H54 (cell line): ENCODE measurements around the gene SLC17A7.
A peak's percentile ranks its signal among the peaks of the same experiment; 100 is the strongest.
"Not testable (repeated sequence)": the region's sequence is repeated elsewhere in the genome, so short reads cannot be mapped to it uniquely, and the experiment has no call there.

ENCODE experiments used
- DNase-seq: peaks from one replicate; pipeline ENCODE4 v3.0.0; 2011; ENCODE audit warnings: low spot score, mixed read lengths; ENCODE audit not compliant: insufficient read length
- FAIRE-seq: peaks from 3 replicates; lab custom pipeline; 2011; peaks lifted over from hg19 to GRCh38; lab: Jason Lieb, UNC
- POLR2A ChIP-seq: IDR thresholded peaks from 2 replicates; pipeline ENCODE4 v1.6.1; 2011; ENCODE audit warnings: low read depth, mild to moderate bottlenecking, low read length

Gene SLC17A7

DNA sequence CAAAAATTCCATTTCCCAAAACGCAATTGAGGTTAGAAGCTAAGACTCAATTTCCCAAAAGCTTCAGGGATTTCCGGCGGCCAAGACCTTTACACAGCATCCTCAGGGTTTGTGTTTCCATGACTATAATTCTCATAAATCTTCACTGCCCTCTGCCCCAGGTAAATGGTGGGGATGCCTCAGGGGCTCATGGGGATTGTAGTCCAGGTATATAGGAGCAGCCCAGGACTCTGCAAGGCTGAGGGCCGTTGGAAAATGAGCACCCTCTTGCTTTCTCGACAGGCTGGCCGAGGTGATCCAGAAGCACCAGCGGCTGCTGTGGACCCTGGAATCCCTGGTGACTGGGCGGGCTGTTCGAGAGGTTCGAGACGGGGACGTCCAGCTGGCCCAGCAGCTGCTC is 18.1 kb upstream of the SLC17A7 start:
- no peak for DNase-seq
- TF ChIP-seq POLR2A = no peak
- no peak for FAIRE-seq

DNA sequence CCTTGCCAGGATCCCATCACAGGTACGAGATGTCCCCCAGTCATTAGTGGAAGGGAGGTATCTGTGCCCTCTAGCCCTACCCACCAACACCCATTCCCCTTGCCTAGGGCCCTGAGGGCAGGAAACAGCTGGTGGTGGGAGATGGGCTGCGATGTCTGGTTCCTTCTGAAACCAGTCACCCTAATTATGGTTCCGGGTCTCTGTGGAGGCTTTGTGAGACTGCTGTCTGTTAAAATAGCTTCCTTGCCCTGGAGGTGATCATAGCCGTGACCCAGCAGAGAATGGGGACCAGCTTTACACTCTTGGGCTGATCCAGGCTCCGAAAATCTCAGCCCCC is 17.2 kb upstream of the SLC17A7 start:
- no peak for FAIRE-seq
- DNase-seq = no peak
- TF ChIP-seq POLR2A = no peak

DNA sequence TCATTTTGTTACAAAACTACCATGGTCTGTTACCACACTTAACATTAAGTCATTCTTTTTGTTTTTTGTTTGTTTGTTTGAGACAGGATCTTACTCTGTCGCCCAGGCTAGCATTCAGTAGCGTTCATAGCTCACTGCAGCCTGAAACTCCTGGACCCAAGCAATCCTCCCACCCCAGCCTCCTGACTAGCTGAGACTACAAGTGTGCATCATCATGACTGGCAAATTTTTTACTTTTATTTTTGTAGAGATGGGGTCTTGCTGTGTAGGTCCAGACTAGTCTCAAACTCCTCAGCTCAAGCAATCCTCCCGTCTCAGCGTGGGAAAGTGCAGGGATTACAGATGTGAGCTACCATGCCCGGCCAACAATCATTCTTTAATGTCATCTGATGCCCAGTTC is 15.0 kb upstream of the SLC17A7 start:
- TF ChIP-seq POLR2A = no peak
- FAIRE-seq (no peak), DNase-seq (no peak)

DNA sequence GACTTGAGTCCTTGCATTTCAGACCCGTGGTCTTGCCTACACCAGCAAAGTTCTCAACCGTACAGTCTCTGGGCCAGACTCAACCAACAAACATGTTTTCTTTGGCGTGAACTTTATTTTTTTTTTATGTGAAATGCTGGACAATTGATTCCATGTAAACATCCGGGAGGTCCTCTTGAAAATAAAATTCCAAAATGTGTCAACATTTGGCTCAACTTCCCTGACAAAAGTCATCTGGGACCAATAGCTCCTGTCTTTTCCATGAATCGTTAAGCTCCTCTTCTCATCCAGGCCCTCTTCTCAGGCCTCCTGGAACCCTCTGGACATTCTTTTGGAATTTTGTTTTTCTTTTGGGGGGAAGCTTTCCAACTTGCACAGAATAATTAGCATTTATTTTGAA is 14.4 kb upstream of the SLC17A7 start:
- FAIRE-seq = no peak
- TF ChIP-seq POLR2A = no peak
- no peak for DNase-seq

DNA sequence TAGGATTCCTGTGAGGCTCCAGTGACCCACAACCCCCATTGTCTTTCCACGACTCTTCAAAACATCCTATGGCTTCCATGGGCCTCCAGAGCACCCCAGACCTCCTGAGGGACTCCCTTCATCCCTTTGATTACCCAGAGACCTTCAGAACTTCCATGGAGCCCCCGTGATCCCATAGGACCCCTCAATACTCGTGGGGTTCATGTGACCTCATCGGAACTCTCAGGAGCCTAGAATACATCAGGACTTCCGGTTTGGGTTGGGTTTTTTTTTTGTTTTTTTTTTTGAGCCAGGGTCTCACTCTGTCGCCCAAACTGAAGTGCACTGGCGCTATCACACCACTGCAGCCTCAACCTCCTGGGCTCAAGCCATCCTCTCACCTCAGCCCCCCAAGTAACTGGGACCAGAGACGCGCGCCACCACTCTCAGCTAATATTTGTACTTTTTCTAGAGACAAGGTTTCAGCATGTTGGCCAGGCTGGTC is 12.5 kb upstream of the SLC17A7 start:
- TF ChIP-seq POLR2A = no peak
- DNase-seq (no peak), FAIRE-seq (no peak)

DNA sequence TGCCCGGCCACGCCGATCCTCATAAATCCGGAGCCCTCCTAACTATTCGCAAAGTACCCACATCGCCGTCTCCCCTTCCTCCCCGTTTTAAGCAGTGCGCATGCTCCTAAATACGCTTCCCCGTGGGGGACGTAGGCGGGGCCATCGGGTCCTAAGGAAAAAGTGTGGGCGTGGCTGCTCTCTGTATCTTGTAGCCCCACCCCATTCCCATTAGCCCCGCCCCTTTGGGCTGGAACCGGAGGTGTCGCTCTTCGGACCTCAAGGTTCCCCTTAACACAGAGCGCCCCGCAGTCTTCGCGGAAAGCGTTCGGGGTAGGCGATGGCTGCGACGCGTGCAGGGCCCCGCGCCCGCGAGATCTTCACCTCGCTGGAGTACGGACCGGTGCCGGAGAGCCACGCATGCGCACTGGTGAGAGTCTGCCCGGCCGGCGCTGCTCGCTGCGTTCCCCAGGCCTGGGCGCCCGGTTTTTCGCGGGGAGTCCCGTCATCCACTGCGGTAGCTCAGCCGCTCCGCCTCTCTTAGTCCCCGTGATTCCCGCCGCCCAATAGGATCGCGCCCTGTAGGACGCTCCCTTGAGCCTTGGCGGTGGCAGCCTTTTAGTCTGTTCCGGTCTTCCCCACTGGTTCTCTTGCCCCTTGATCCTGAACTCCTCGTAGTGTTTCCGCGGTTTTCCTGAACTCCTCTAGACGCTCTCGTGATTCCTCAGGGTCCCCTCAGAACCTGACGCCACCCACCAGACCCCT is 11.9 kb upstream of the SLC17A7 start, which contains the start of gene ALDH16A1:
Gene ALDH16A1, plus strand, starts transcription at position 213 of the 744 bp plus-strand sequence. Its CDS starts 107 bp downstream, at position 320.
- peak; percentile 97 for DNase-seq
- peak; percentile 69 for TF ChIP-seq POLR2A
- peak; percentile 71 for FAIRE-seq

DNA sequence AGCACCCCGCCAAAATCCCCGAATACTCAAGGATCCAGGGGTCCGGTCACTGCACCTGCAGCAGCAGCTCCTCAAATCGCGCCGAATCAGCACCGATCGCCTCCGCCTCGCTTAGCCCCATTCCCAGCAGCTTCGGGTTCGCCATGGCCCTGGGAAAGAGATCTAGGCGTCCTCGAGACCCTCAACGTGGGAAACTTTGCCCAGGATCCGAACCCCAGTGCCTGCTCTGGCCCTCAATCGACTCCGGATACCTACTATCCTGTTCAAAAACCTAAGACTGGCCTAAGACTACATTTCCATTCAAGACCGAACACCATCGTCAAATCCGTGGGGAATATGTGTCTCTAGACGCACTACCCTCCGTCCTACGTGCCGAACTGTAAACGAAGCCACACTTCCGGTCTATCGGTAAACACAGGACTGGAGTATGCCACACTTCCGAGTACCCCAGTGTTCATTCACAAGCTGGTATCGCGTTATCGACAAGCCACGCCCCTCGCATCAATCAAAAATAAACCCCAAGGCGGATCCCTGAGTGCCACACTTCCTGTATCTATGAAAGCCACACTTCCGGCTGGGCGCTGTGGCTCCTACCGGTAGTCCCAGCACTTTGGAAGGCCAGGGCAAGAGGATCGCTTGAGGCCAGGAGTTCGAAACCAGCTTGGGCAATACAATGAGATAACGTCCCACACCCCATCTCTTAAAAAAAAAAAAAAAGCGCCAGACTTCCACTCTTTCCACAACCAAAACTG is 10.3 kb upstream of the SLC17A7 start, which contains the start of gene PIH1D1:
Gene PIH1D1, minus strand, starts transcription at position 385 of the 752 bp plus-strand sequence. Its CDS starts 240 bp downstream, at position 145.
- peak; percentile 94 for FAIRE-seq
- peak; percentile 97 for DNase-seq
- TF ChIP-seq POLR2A = 0 out of 2 replicates have a peak, but pooled peaks have one; percentile 29

DNA sequence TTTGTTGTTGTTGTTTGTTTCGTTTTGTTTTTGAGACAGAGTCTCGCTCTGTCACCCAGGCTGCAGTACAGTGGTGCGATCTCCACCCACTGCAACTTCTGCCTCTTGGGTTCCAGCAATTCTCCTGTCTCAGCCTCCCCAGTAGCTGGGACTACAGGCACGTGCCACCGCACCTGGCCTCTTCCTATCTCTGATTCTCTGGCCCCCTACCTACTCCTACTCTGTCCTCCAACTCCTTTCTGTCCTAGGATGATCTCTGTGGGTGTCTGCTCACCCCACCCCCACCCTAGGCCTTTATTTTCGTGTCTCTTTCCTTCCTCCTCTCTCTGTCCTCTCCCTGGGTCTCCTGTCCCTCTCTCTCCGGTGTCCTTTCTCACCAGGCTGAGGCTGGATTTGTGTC is 9.1 kb upstream of the SLC17A7 start:
- no peak for TF ChIP-seq POLR2A
- no peak for FAIRE-seq
- DNase-seq = no peak

DNA sequence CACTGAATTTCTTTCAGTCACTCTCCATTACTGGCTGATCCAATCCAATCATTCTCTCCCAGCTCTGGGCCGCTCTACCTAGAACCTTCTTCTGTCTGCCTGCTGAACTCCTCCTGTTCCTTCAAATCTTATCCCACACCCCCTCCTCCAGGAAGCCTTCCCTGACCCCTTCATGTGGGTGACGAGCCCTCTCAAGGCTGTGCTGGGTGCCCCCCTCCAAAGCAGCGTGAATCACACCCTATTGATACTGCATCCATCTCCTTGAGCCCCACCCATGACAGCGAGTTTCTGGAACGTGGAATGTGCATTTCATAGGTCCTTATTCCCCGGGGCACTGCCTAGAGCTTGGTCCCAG is 7.1 kb upstream of the SLC17A7 start:
- no peak for DNase-seq
- TF ChIP-seq POLR2A = no peak
- FAIRE-seq = no peak

DNA sequence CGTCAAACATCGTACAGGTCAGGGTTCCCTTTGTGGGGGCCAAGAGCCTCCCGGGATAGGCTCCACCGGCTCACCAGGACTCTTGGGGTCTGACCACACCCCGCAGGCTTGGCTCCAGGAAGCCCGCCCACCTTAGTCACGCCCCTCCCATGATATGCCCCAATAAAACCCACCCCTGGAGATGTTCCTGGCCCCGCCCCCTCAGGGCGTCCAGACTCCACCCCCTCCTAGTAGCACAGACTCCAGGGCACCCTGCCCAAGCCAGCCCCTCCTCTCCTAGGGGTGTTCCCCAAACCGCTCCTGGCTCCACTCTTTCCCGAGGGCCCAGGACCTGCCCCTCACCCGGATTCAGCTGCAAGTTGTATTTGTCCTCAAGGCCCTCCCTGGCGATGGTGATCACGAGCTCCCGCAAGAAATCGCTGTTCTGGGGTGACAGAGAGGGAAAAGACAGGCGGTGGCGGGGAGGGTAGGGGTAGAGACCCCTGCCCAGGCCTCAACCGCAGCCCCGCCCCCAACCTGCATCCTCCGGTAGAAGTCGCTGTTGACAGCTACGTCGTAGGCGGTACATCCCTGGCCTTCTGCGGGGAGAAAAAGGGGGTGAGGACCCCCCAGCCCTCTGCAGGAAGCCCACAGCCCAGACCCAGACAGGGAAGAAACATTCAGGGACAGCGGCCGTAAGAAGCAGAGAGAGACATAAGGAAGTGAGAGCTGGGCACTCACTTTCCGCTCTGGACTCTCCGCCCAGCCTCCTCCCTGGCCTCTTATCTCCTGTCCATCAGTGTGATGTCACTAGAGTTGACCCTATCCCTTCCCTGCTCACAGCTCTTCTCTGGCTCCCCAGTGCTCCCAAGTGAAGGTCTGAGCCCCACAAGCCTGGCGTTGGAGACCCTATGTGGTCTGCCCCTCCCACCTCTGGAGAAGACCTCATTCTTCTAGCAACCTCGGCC is 6.4 kb upstream of the SLC17A7 start:
- TF ChIP-seq POLR2A = no peak
- FAIRE-seq (no peak), DNase-seq (no peak)

DNA sequence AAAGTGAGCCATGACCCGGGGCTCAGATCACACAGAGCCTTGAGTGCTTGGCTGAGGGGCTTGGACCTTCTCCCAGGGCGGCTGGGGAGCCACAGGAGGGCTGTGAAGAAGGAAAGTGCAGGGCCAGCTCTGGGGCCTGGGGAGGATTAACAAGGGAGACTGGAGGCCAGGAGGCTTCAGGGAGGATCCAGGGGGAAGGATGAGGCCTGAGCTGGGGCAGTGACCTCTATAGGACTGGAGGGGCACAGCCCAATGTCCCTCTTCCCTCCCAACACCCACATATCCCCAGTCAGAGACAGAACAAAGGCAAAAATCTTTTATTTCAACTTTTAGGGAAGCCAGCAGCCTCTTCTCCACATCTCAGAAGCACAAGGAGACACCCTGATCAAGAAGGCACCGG is 4.7 kb upstream of the SLC17A7 start:
- no peak for FAIRE-seq
- no peak for TF ChIP-seq POLR2A
- DNase-seq = no peak

DNA sequence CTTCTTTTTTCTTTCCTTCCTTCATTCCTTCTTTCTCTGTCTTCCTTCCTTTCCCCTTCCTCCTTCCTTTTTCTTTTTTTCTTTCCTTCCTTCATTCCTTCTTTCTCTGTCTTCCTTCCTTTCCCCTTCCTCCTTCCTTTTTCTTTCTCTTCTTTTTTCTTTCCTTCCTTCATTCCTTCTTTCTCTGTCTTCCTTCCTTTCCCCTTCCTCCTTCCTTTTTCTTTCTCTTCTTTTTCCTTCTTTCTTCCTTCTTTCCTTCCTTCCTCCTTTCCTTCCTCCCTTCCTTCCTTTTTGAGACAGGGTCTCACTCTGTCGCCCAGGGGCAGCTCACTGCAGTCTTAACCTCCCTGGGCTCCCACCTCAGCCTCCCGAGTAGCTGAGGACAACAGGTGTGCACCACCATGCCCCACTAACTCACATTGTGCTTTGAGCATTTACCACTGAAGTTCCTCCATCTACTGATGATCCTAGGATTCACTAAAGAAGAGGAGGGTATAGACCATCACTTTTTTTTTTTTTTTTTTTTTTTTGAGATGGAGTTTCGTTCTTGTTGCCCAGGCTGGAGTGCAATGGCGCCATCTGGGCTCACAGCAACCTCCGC is 2.9 kb upstream of the SLC17A7 start:
- not testable (repeated sequence) for DNase-seq, FAIRE-seq
